Kidney (tissue), 14 donors: ENCODE measurements around the gene NCKAP5. TPM values are rescaled to one million over a fixed set of nuclear protein-coding genes. Genes with fewer than 3 reads are reported as not detected.
A peak's percentile ranks its signal among the peaks of the same experiment; 100 is the strongest.

Source experiments
- DNase-seq, 5 donors: peaks; one replicate each; pipeline ENCODE4 v3.0.0-alpha.2; 2013 to 2020
- FAIRE-seq: peaks from 2 replicates; lab custom pipeline; 2012; peaks lifted over from hg19 to GRCh38; lab: Jason Lieb, UNC
- H3K27ac ChIP-seq, 2 donors: one replicate each; pipeline ENCODE4 v1.7.0; 2013; ENCODE audit warnings: low read depth in 2 of 2, low read length in 2 of 2, inconsistent platforms in 1 of 2
- H3K27me3 ChIP-seq: one replicate; pipeline ENCODE4 v1.7.1; 2013; ENCODE audit warnings: low read length, inconsistent platforms; ENCODE audit not compliant: control insufficient read depth, insufficient read depth
- H3K36me3 ChIP-seq, 3 donors: one replicate each; pipeline versions ENCODE4 v1.7.0 to v1.7.1; 2013; ENCODE audit warnings: low read length in 3 of 3, control low read depth in 1 of 3, inconsistent platforms in 1 of 3; ENCODE audit not compliant: insufficient read depth in 3 of 3, control insufficient read depth in 2 of 3
- H3K4me1 ChIP-seq, 3 donors: one replicate each; pipeline versions ENCODE4 v1.7.0 to v1.7.1; 2013; ENCODE audit warnings: low read length in 3 of 3, inconsistent platforms in 1 of 3, low read depth in 1 of 3; ENCODE audit not compliant: control insufficient read depth in 2 of 3, insufficient read depth in 2 of 3
- H3K4me3 ChIP-seq, 3 donors: one replicate each; pipeline versions ENCODE4 v1.7.0 to v1.8.1; 2013; ENCODE audit warnings: low read length in 3 of 3, control low read depth in 1 of 3, inconsistent platforms in 1 of 3
- H3K9ac ChIP-seq, 3 donors: one replicate each; pipeline versions ENCODE4 v1.7.0 to v1.7.1; 2013; ENCODE audit warnings: low read length in 3 of 3, control low read depth in 1 of 3, inconsistent platforms in 1 of 3
- H3K9me3 ChIP-seq, 3 donors: one replicate each; pipeline versions ENCODE4 v1.7.0 to v1.7.1; 2013; ENCODE audit warnings: low read length in 3 of 3, control low read depth in 1 of 3, inconsistent platforms in 1 of 3; ENCODE audit not compliant: control insufficient read depth in 2 of 3, insufficient read depth in 1 of 3
- CTCF ChIP-seq: IDR thresholded peaks from 3 replicates; pipeline ENCODE4 v1.5.1; 2012; ENCODE audit warnings: mild to moderate bottlenecking, moderate library complexity, borderline replicate concordance; ENCODE audit not compliant: insufficient read depth; ENCODE audit errors: extremely low read depth
- intact Hi-C: fragments of 100-400 bp; cut with DNase I; formaldehyde crosslinking; loops from one replicate; pipeline ENCODE4 v1.11.1; 2022
- polyA plus RNA-seq: library from polyadenylated mRNA; stranded (reverse); fragments of 350-450 nt; fragmentation: Illumina TruSeq; extraction: RNeasy Lipid Tissue Mini Kit (QIAGEN cat#74804); gene quantifications from one replicate; pipeline ENCODE4 v1.2.3, GENCODE V29; 2014; ENCODE audit warnings: low read depth, low replicate concordance; ENCODE audit not compliant: insufficient read depth
- total RNA-seq: library from RNA; stranded (reverse); fragmentation: NEBNext Ultra II Directional; extraction: Animal tissue kit (Norgen Biotek cat#: 25700); gene quantifications from one replicate; pipeline ENCODE4 v1.2.1, GENCODE V29; 2021
- donor health status: control.
- donor health status: control.
- donor health status: control.
- donor health status: control.
- donor health status: control.
- donor health status: DM: yes; HTN: yes; CAD: no.
- donor health status: Normal renal cell carcinoma (clear cell type).

NCKAP5 gene
- total and polyA plus RNA-seq, 2 donors from 2014 or later, result 1.8 to 2.9 TPM

GRCh38 chr2:133252780-133253355, 315.4 kb downstream of the NCKAP5 start:
- intact Hi-C loops, result no loop called here
- Histone ChIP-seq H3K4me1 (no peaks in the 10 kb centered on the region), H3K36me3 (no peaks in the 10 kb centered on the region), H3K9ac (no peak overlapping the region), H3K9me3 (no peaks in the 10 kb centered on the region), H3K4me3 (no peak overlapping the region), H3K27me3 (no peaks in the 10 kb centered on the region), H3K27ac (no peak overlapping the region)
- no peak for TF ChIP-seq CTCF
- DNase-seq, result no peak
- FAIRE-seq, result no peak

GRCh38 chr2:133249362-133249761, 318.9 kb downstream of the NCKAP5 start:
- TF ChIP-seq CTCF, result no peak
- no peak for FAIRE-seq
- Histone ChIP-seq H3K27me3 (no peaks in the 10 kb centered on the region), H3K4me3 (no peak overlapping the region), H3K27ac (no peak overlapping the region), H3K4me1 (no peaks in the 10 kb centered on the region), H3K9ac (no peak overlapping the region), H3K36me3 (no peaks in the 10 kb centered on the region), H3K9me3 (no peaks in the 10 kb centered on the region)
- no peak for DNase-seq
- intact Hi-C loops, result no loop called here

- no peak overlapping the region for H3K9ac ChIP-seq
- no peak for TF ChIP-seq CTCF
- H3K4me3 ChIP-seq, result no peak overlapping the region
- no peaks in the 10 kb centered on the region for H3K4me1 ChIP-seq
- intact Hi-C loops, result no loop called here
- H3K27me3 ChIP-seq, result no peaks in the 10 kb centered on the region
- H3K9me3 ChIP-seq, result no peaks in the 10 kb centered on the region
- DNase-seq, result no peak
- H3K27ac ChIP-seq, result no peak overlapping the region
- FAIRE-seq, result no peak
- no peaks in the 10 kb centered on the region for H3K36me3 ChIP-seq
Measured at GRCh38 chr2:133248264-133248663, 320.0 kb downstream of the NCKAP5 start.

- H3K36me3 ChIP-seq, result no peaks in the 10 kb centered on the region
- FAIRE-seq (no peak), DNase-seq (peak in 2 of 5 donors; percentile 3 to 34)
- H3K4me3 ChIP-seq, result no peak overlapping the region
- H3K9me3 ChIP-seq, result no peaks in the 10 kb centered on the region
- H3K9ac ChIP-seq, result no peak overlapping the region
- TF ChIP-seq CTCF, result no peak
- H3K4me1 ChIP-seq, result no peaks in the 10 kb centered on the region
- no peak overlapping the region for H3K27ac ChIP-seq
- H3K27me3 ChIP-seq, result no peaks in the 10 kb centered on the region
- intact Hi-C loops, result no loop called here
Measured at GRCh38 chr2:133247631-133248030, 320.6 kb downstream of the NCKAP5 start.
